Thyroid gland (tissue), 4 donors: ENCODE data around the gene ACOX3.

ENCODE experiments used
- POLR2A ChIP-seq, 2 donors: fragments of 450-650 bp; IDR thresholded peaks; one replicate each; pipeline ENCODE4 v1.6.1; 2017; ENCODE audit warnings: antibody characterized with exemption in 2 of 2, mild to moderate bottlenecking in 2 of 2, moderate library complexity in 1 of 2
- TF ChIP-seq, protein P1 (sequence below), 6 experiments: fragments of 200-600 bp in 3 of 6; fragments of 450-650 bp in 3 of 6; sonication (generic) in 3 of 6; IDR thresholded peaks; one replicate each; pipeline ENCODE4 v1.5.1; 2016 to 2019; ENCODE audit warnings: antibody characterized with exemption in 6 of 6, mild to moderate bottlenecking in 2 of 6, inconsistent platforms in 1 of 6, moderate library complexity in 1 of 6

- TF ChIP-seq, protein P1, sequence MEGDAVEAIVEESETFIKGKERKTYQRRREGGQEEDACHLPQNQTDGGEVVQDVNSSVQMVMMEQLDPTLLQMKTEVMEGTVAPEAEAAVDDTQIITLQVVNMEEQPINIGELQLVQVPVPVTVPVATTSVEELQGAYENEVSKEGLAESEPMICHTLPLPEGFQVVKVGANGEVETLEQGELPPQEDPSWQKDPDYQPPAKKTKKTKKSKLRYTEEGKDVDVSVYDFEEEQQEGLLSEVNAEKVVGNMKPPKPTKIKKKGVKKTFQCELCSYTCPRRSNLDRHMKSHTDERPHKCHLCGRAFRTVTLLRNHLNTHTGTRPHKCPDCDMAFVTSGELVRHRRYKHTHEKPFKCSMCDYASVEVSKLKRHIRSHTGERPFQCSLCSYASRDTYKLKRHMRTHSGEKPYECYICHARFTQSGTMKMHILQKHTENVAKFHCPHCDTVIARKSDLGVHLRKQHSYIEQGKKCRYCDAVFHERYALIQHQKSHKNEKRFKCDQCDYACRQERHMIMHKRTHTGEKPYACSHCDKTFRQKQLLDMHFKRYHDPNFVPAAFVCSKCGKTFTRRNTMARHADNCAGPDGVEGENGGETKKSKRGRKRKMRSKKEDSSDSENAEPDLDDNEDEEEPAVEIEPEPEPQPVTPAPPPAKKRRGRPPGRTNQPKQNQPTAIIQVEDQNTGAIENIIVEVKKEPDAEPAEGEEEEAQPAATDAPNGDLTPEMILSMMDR (IDR thresholded peaks at IDR 0.05): no peak
- no peak for TF ChIP-seq POLR2A (IDR thresholded peaks at IDR 0.05)
Measured at GRCh38 chr4:8385611-8386010, 54.9 kb downstream of the ACOX3 start.
